HG02970 (cell line): ENCODE data around the gene NR1H3.
"Not testable (repeated sequence)": the region's sequence is repeated elsewhere in the genome, so short reads cannot be mapped to it uniquely, and the experiment has no call there.

Source experiments
- ATAC-seq: cut with Tn5 transposase; IDR thresholded peaks from one replicate; pipeline ENCODE4 v1.9.1; 2021; ENCODE audit warnings: mild to moderate bottlenecking, moderate library complexity, moderate number of reproducible peaks; ENCODE audit not compliant: unreplicated experiment, low FRiP score

Gene NR1H3

DNA sequence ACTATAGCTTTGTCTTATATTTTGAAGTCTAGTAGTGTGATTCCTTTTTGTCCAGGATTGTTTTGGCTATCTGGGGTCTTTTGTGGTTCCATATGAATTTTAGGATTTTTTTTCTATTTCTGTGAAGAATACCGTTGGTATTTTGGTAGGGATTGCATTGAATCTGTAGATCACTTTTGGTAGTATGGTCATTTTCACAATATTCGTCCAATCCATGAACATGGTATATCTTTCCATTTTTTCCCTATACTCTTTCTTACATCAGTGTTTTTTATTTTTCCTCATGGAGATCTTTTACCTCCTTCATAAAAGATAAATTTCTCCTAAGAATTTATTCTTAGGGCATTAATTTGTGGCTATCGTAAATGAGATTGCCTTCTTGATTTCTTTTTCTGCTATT lies 41.3 kb downstream of the NR1H3 start:
- no peak for ATAC-seq

DNA sequence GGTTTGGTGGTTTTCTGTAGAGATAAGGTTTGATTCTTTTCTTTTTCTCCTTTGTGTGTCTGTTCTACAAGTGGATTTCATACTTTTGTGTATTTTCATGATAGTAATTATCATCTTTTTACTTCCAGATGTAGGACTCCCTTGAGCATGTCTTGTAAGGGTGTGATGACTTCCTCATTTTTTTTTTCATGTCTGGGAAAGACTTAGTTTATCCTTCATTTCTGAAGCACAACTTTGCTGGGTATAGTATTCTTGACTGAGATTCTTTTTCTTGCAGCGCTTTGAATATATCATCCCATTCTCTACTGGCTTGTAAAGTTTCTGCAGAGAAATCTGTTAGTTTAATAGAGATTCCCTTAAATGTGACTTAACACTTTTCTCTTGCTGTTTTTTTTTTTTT lies 45.1 kb downstream of the NR1H3 start:
- no peak for ATAC-seq

DNA sequence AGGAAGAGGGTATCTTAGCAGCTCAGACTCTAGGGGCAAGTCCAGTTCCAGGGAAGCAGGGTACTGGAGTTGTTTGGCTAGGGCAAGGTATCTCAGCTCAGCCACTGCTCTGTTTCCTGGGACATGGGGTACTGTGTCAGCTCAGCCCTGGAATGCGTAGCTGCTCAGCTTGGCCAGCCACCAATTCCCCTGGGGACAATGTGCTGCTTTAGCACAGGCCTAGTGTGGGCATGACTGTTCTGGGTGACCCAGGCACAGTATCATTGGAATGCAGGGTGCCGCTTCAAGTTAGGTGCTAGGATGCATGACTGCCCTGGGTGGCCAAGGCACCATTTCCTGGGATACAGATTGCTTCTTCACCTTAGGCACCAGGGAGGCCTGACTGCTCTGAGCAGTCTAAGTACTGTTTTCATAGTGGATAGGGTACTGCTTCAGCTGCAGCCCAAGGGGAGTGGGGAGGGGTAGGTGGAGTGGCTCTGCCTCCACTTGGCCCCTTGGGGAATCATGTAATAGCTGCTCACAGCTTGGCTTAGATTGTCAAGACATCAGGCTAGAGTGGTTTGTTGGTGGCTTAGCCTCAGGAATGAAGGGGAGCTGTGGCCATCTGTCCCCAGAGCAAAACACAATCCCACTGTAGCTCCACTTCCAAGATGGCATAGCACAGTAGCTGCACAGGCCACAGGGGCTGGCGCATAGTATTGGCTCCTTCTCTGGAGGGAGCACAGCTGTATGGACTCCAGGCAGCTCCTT lies 48.1 kb downstream of the NR1H3 start:
- no peak for ATAC-seq

DNA sequence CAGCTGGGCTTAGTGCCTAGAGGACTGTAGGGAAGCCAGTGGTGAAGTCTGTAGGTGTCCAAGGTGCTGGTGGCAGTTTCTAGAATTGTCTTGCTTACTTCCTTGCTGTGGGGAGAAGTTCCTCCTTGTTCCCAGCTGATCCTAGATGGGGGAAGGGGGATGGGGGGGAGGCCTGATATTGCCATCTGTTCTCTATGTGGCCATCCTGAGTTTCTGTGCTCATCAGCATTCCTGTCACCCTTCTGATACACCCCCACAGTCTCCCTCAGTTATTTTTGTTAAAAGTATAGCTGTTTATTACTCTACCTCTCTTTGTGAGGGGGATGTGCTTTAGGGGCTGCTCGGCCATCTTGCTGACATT lies 48.7 kb downstream of the NR1H3 start:
- no peak for ATAC-seq

- no peak for ATAC-seq
These were observed 50.4 kb downstream of the NR1H3 start for GRCh38 chr11:47308050-47308823.

DNA sequence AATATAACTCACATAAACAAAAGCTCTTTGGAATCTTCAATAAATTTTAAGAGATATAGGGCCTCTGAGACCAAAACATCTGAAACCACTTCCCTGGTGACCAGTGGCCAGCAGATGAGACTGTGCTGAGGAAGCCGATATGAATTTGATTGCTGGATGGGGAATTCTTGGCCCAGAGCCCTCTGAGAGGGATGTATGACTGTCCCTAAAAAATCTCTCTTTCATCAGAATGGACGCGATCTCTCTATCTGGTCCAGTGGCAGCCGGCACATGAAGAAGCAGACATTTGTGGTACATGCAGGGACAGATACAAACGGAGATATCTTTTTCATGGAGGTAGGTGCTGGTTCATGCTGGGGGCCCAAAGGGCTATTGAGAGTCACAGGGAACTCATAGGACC lies 57.2 kb downstream of the NR1H3 start:
- ATAC-seq: no peak

DNA sequence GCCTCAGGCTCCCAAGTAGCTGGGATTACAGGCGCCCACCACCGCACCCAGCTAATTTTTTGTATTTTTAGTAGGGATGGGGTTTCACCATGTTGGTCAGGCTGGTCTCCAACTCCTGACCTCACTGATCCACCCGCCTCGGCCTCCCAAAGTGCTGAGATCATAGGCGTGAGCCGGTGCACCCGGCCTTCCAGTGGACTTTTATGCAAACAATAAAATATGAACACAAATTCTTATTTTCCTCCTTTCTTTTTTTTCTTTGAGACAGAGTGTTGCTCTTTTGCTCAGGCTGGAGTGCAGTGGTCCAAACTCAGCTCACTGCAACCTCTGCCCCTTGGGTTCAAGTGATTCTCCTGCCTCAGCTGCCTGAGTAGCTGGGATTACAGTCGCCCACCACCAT lies 58.7 kb downstream of the NR1H3 start:
- ATAC-seq: not testable (repeated sequence)

- ATAC-seq: no peak
These were observed 59.5 kb downstream of the NR1H3 start for GRCh38 chr11:47317064-47317828.

DNA sequence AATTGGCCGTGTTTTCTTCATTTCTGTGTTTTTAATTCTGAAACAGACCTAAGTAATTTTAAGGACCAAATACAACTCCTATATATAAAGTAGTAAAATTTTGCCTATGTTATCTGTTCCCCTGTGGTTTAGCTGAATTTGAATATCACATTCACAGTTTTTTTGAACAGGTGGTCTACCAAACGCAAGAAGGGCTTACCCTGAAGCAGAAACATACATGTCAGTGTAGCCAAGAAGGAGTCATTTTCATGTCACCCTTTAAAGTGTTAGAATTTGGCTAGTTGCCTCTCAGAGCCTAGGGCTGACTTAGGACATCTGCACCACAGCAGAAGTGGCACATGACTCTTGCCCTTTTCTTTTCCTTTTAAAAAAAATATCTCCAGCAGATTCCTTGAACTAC lies 60.4 kb downstream of the NR1H3 start:
- ATAC-seq: no peak
